Measurements from ENCODE around the gene CYP8B1. TPM values are rescaled to one million over a fixed set of nuclear protein-coding genes. Genes with fewer than 3 reads are reported as not detected.

CYP8B1 gene
- total and polyA plus RNA-seq, 2 of the 13 experiments (the other 11 are each of a cell fraction or from before 2014, with no cell fraction given), result 0.58 to 2.0 TPM

- WGBS (ENCODE audit: low lambda C conversion rate), result 30% methylated on average over 3 of the region's 3 CpGs
- FAIRE-seq (peak; percentile 58), ATAC-seq (peak; percentile 84), DNase-seq (ENCODE audit: low spot score) (peak; percentile 76)
- Histone ChIP-seq H3K27ac (ENCODE audit: extremely low read length, insufficient read depth, low read length) (peak overlapping the region; percentile 76), H3K9ac (ENCODE audit: insufficient read depth, low read depth, low read length) (peak overlapping the region; percentile 58), H3K9me3 (ENCODE audit: low read length) (no peaks in the 10 kb centered on the region), H3K27me3 (ENCODE audit: control insufficient read depth in 1 of 2, insufficient read depth in 2 of 2, low read length in 2 of 2) (no peaks in the 10 kb centered on the region), H3K4me3 (replicated peaks in 1 of 3; ENCODE audit: insufficient read depth in 1 of 3, low read depth in 2 of 3, low read length in 3 of 3) (peak overlapping the region in 2 of 3 experiments; percentile 8 to 9; a peak in 1 of 6 replicates), H2AFZ (ENCODE audit: low read length) (peak overlapping the region; percentile 58), H3K36me3 (replicated peaks in 1 of 2; ENCODE audit: control insufficient read depth in 1 of 2, insufficient read depth in 2 of 2, low read length in 2 of 2) (no peaks in the 10 kb centered on the region), H3K79me2 (ENCODE audit: insufficient read depth, low read length) (no peaks in the 10 kb centered on the region), H4K20me1 (ENCODE audit: insufficient read depth, low read length) (no peaks in the 10 kb centered on the region), H3K4me2 (ENCODE audit: low read depth, low read length) (peak overlapping the region; percentile 60), H3K4me1 (ENCODE audit: insufficient read depth, low read length) (peaks cover 82% of the 10 kb centered on the region)
- intact Hi-C loops (cut with micrococcal nuclease; ENCODE audit: unreplicated experiment) (no loop called here), in situ Hi-C loops (cut with HindIII; ENCODE audit: extremely low pct_ligation_motif_present, low pct_unique_long_range_greater_than_20kb) (no loop called here)
- ChIA-PET CTCF (ENCODE audit: low intra/inter-chr PET ratio, low total read pairs) (no interaction called here), POLR2A (interaction anchor here (0.8 to 1.9 kb wide), 4 partner anchors 15 to 73 kb away, joined by 3 to 45 read pairs (median 4); partner anchors contain the start of gene HIGD1A)
- BruUV-seq (replicated peaks), result TSS peak; percentile 84
- TF ChIP-seq TFDP1 (CRISPR knock-in tag; IDR thresholded peaks at IDR 0.05; ENCODE audit: borderline replicate concordance) (no peak), ZFP90 (CRISPR knock-in tag; IDR thresholded peaks at IDR 0.05; ENCODE audit: borderline replicate concordance) (no peak), HES4 (CRISPR knock-in tag; IDR thresholded peaks at IDR 0.05; ENCODE audit: borderline replicate concordance) (no peak), ZSCAN30 (CRISPR knock-in tag; IDR thresholded peaks at IDR 0.05) (no peak), ZMYM2 (CRISPR knock-in tag; IDR thresholded peaks at IDR 0.05) (no peak), ZFY (CRISPR knock-in tag; IDR thresholded peaks at IDR 0.05) (peak; percentile 49), POLR2AphosphoS5 (IDR thresholded peaks at IDR 0.05; ENCODE audit: low read depth, low read length) (0 out of 2 replicates have a peak, but pooled peaks have one; percentile 29), SOX6 (IDR thresholded peaks at IDR 0.05) (no peak), SOX6 (CRISPR knock-in tag; IDR thresholded peaks at IDR 0.05) (0 out of 2 replicates have a peak, but pooled peaks have one; percentile 9), HOXD1 (CRISPR knock-in tag; IDR thresholded peaks at IDR 0.05) (no peak), ERF (CRISPR knock-in tag; IDR thresholded peaks at IDR 0.05) (no peak), NAIF1 (CRISPR knock-in tag; IDR thresholded peaks at IDR 0.05; ENCODE audit: borderline replicate concordance) (no peak), ZNF709 (CRISPR knock-in tag; IDR thresholded peaks at IDR 0.05) (no peak), ZNF879 (CRISPR knock-in tag; IDR thresholded peaks at IDR 0.05) (no peak), ZMYM4 (CRISPR knock-in tag; IDR thresholded peaks at IDR 0.05) (peak; percentile 54; the same call in 1 of the 2 replicates), BCL6 (CRISPR knock-in tag; IDR thresholded peaks at IDR 0.05) (peak; percentile 35), FOSL2 (CRISPR knock-in tag; IDR thresholded peaks at IDR 0.05) (peak; percentile 78), ZNF546 (CRISPR knock-in tag; conservative IDR thresholded peaks at IDR 0.05) (no peak), ZNF614 (CRISPR knock-in tag; IDR thresholded peaks at IDR 0.05; ENCODE audit: borderline replicate concordance) (0 out of 2 replicates have a peak, but pooled peaks have one; percentile 47), TEAD3 (CRISPR knock-in tag; optimal IDR thresholded peaks at IDR 0.05; ENCODE audit: borderline replicate concordance) (peak; percentile 48), CREM (IDR thresholded peaks at IDR 0.05) (0 out of 2 replicates have a peak, but pooled peaks have one; percentile 15), CREM (CRISPR knock-in tag; IDR thresholded peaks at IDR 0.05) (no peak)
- TF ChIP-seq, protein P1, sequence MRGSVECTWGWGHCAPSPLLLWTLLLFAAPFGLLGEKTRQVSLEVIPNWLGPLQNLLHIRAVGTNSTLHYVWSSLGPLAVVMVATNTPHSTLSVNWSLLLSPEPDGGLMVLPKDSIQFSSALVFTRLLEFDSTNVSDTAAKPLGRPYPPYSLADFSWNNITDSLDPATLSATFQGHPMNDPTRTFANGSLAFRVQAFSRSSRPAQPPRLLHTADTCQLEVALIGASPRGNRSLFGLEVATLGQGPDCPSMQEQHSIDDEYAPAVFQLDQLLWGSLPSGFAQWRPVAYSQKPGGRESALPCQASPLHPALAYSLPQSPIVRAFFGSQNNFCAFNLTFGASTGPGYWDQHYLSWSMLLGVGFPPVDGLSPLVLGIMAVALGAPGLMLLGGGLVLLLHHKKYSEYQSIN (CRISPR knock-in tag; IDR thresholded peaks at IDR 0.05; ENCODE audit: borderline replicate concordance), result no peak
- TF ChIP-seq, protein P2, sequence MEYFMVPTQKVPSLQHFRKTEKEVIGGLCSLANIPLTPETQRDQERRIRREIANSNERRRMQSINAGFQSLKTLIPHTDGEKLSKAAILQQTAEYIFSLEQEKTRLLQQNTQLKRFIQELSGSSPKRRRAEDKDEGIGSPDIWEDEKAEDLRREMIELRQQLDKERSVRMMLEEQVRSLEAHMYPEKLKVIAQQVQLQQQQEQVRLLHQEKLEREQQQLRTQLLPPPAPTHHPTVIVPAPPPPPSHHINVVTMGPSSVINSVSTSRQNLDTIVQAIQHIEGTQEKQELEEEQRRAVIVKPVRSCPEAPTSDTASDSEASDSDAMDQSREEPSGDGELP (IDR thresholded peaks at IDR 0.05; ENCODE audit: borderline replicate concordance, low read depth), result no peak
- TF ChIP-seq, protein P3, sequence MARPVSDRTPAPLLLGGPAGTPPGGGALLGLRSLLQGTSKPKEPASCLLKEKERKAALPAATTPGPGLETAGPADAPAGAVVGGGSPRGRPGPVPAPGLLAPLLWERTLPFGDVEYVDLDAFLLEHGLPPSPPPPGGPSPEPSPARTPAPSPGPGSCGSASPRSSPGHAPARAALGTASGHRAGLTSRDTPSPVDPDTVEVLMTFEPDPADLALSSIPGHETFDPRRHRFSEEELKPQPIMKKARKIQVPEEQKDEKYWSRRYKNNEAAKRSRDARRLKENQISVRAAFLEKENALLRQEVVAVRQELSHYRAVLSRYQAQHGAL (CRISPR knock-in tag; IDR thresholded peaks at IDR 0.05; ENCODE audit: not compliant biosample characterization), result no peak
Observed at GRCh38 chr3:42822828-42823227, 52.9 kb downstream of the CYP8B1 start.

Measured in HepG2 (cell line).